ENCODE data around the gene NPPA.

DNA sequence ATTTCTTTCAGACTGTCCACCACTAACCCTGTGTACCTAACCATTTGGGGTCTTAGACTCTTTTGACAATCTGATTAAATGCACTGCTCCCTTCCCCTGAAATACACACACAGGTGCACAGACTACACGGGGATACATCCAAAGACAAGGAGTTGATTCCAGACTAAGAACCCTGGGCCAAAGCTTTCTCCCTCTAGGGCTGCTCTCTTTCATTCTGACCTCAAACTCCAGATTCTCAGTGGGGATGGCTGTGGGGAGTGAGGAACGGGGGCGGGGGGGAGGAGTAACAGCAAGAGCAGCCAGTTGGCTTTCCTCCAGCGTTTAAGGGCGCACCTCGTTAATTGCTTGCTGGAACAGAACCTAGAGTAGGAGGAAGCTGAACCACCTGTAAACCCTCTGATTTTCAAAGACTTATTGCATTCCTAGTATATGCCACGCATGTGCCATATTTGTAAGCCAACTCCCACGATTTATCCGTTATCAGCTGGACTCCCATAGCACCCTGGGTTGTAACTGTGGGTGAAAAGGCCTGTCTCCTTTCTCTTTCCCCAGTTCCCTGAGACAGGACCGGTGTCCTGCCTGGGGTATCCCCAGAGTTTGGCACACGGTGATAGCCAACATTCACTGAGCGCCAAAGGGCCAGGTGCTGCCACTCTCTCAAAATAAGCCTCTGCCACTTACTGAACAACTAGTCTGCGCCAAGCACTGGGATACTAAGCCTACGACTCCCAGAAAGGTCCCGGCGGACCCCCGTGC, 42.7 kb downstream of the NPPA start:
- TF ChIP-seq, protein P1, sequence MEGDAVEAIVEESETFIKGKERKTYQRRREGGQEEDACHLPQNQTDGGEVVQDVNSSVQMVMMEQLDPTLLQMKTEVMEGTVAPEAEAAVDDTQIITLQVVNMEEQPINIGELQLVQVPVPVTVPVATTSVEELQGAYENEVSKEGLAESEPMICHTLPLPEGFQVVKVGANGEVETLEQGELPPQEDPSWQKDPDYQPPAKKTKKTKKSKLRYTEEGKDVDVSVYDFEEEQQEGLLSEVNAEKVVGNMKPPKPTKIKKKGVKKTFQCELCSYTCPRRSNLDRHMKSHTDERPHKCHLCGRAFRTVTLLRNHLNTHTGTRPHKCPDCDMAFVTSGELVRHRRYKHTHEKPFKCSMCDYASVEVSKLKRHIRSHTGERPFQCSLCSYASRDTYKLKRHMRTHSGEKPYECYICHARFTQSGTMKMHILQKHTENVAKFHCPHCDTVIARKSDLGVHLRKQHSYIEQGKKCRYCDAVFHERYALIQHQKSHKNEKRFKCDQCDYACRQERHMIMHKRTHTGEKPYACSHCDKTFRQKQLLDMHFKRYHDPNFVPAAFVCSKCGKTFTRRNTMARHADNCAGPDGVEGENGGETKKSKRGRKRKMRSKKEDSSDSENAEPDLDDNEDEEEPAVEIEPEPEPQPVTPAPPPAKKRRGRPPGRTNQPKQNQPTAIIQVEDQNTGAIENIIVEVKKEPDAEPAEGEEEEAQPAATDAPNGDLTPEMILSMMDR (IDR thresholded peaks at IDR 0.05 in 4 of 5, conservative IDR thresholded peaks at IDR 0.05 in 1 of 5): no peak
- TF ChIP-seq POLR2A (IDR thresholded peaks at IDR 0.05): no peak

All from gastrocnemius medialis (tissue), 4 donors.